Measurements from ENCODE around the gene IGSF21.

IGSF21 gene

GRCh38 chr1:18190598-18190997, 83.0 kb downstream of the IGSF21 start:
- Histone ChIP-seq H3K27ac (no peak overlapping the region), H3K9ac (ENCODE audit: insufficient read length) (no peak overlapping the region), H3K4me3 (no peak overlapping the region), H3K9me3 (ENCODE audit: low read depth, low read length) (no peaks in the 10 kb centered on the region), H3K36me3 (ENCODE audit: insufficient read depth, low read length) (no peaks in the 10 kb centered on the region)
- no peak for DNase-seq (ENCODE audit: low read depth, low spot score)
- TF ChIP-seq POLR2AphosphoS5 (IDR thresholded peaks at IDR 0.05; ENCODE audit: borderline replicate concordance, low read depth, low read length) (no peak), EZH2 (IDR thresholded peaks at IDR 0.05) (no peak), FOXP2 (optimal IDR thresholded peaks at IDR 0.05; ENCODE audit: control extremely low read depth, extremely low read length, insufficient read depth) (no peak)

- Histone ChIP-seq H3K36me3 (ENCODE audit: insufficient read depth, low read length) (no peaks in the 10 kb centered on the region), H3K27ac (no peak overlapping the region), H3K4me3 (no peak overlapping the region), H3K9ac (ENCODE audit: insufficient read length) (no peak overlapping the region), H3K9me3 (ENCODE audit: low read depth, low read length) (no peaks in the 10 kb centered on the region)
- no peak for DNase-seq (ENCODE audit: low read depth, low spot score)
- TF ChIP-seq POLR2AphosphoS5 (IDR thresholded peaks at IDR 0.05; ENCODE audit: borderline replicate concordance, low read depth, low read length) (no peak), EZH2 (IDR thresholded peaks at IDR 0.05) (no peak), FOXP2 (optimal IDR thresholded peaks at IDR 0.05; ENCODE audit: control extremely low read depth, extremely low read length, insufficient read depth) (no peak)
Measured at GRCh38 chr1:18191037-18191436, 83.4 kb downstream of the IGSF21 start.

GRCh38 chr1:18191481-18192155, 84.0 kb downstream of the IGSF21 start:
- H3K4me3 ChIP-seq, result no peak overlapping the region
- TF ChIP-seq EZH2 (IDR thresholded peaks at IDR 0.05) (no peak), POLR2AphosphoS5 (IDR thresholded peaks at IDR 0.05; ENCODE audit: borderline replicate concordance, low read depth, low read length) (no peak), FOXP2 (optimal IDR thresholded peaks at IDR 0.05; ENCODE audit: control extremely low read depth, extremely low read length, insufficient read depth) (no peak)
- DNase-seq (ENCODE audit: low read depth, low spot score), result no peak
- no peaks in the 10 kb centered on the region for H3K9me3 ChIP-seq (ENCODE audit: low read depth, low read length)
- H3K36me3 ChIP-seq (ENCODE audit: insufficient read depth, low read length), result no peaks in the 10 kb centered on the region
- H3K9ac ChIP-seq (ENCODE audit: insufficient read length), result no peak overlapping the region
- no peak overlapping the region for H3K27ac ChIP-seq

- Histone ChIP-seq H3K9ac (ENCODE audit: insufficient read length) (no peak overlapping the region), H3K4me3 (no peak overlapping the region), H3K9me3 (ENCODE audit: low read depth, low read length) (no peaks in the 10 kb centered on the region), H3K36me3 (ENCODE audit: insufficient read depth, low read length) (no peaks in the 10 kb centered on the region), H3K27ac (no peak overlapping the region)
- TF ChIP-seq EZH2 (IDR thresholded peaks at IDR 0.05), result no peak
- no peak for TF ChIP-seq FOXP2 (optimal IDR thresholded peaks at IDR 0.05; ENCODE audit: control extremely low read depth, extremely low read length, insufficient read depth)
- no peak for TF ChIP-seq POLR2AphosphoS5 (IDR thresholded peaks at IDR 0.05; ENCODE audit: borderline replicate concordance, low read depth, low read length)
- DNase-seq (ENCODE audit: low read depth, low spot score), result no peak
Measured at GRCh38 chr1:18192182-18192581, 84.6 kb downstream of the IGSF21 start.

GRCh38 chr1:18192974-18193373, 85.4 kb downstream of the IGSF21 start:
- no peak for DNase-seq (ENCODE audit: low read depth, low spot score)
- Histone ChIP-seq H3K27ac (no peak overlapping the region), H3K9ac (ENCODE audit: insufficient read length) (no peak overlapping the region), H3K36me3 (ENCODE audit: insufficient read depth, low read length) (no peaks in the 10 kb centered on the region), H3K4me3 (no peak overlapping the region), H3K9me3 (ENCODE audit: low read depth, low read length) (no peaks in the 10 kb centered on the region)
- no peak for TF ChIP-seq POLR2AphosphoS5 (IDR thresholded peaks at IDR 0.05; ENCODE audit: borderline replicate concordance, low read depth, low read length)
- TF ChIP-seq FOXP2 (optimal IDR thresholded peaks at IDR 0.05; ENCODE audit: control extremely low read depth, extremely low read length, insufficient read depth), result no peak
- no peak for TF ChIP-seq EZH2 (IDR thresholded peaks at IDR 0.05)

GRCh38 chr1:18197299-18197698, 89.7 kb downstream of the IGSF21 start:
- H3K9me3 ChIP-seq (ENCODE audit: low read depth, low read length), result no peaks in the 10 kb centered on the region

GRCh38 chr1:18198260-18198659, 90.7 kb downstream of the IGSF21 start:
- DNase-seq (ENCODE audit: low read depth, low spot score), result no peak
- no peak overlapping the region for H3K9ac ChIP-seq (ENCODE audit: insufficient read length)
- H3K9me3 ChIP-seq (ENCODE audit: low read depth, low read length), result no peaks in the 10 kb centered on the region
- H3K36me3 ChIP-seq (ENCODE audit: insufficient read depth, low read length), result no peaks in the 10 kb centered on the region
- H3K4me3 ChIP-seq, result no peak overlapping the region
- TF ChIP-seq FOXP2 (optimal IDR thresholded peaks at IDR 0.05; ENCODE audit: control extremely low read depth, extremely low read length, insufficient read depth) (no peak), EZH2 (IDR thresholded peaks at IDR 0.05) (no peak), POLR2AphosphoS5 (IDR thresholded peaks at IDR 0.05; ENCODE audit: borderline replicate concordance, low read depth, low read length) (no peak)
- H3K27ac ChIP-seq, result no peak overlapping the region

More at GRCh38 chr1:18197299-18197698, 89.7 kb downstream of the IGSF21 start:
- no peak for TF ChIP-seq EZH2 (IDR thresholded peaks at IDR 0.05)
- no peak for TF ChIP-seq FOXP2 (optimal IDR thresholded peaks at IDR 0.05; ENCODE audit: control extremely low read depth, extremely low read length, insufficient read depth)
- no peak for TF ChIP-seq POLR2AphosphoS5 (IDR thresholded peaks at IDR 0.05; ENCODE audit: borderline replicate concordance, low read depth, low read length)
- H3K36me3 ChIP-seq (ENCODE audit: insufficient read depth, low read length), result no peaks in the 10 kb centered on the region
- H3K4me3 ChIP-seq, result no peak overlapping the region
- no peak for DNase-seq (ENCODE audit: low read depth, low spot score)
- H3K27ac ChIP-seq, result no peak overlapping the region
- no peak overlapping the region for H3K9ac ChIP-seq (ENCODE audit: insufficient read length)

- no peak for DNase-seq (ENCODE audit: low read depth, low spot score)
- Histone ChIP-seq H3K4me3 (no peak overlapping the region), H3K9ac (ENCODE audit: insufficient read length) (no peak overlapping the region), H3K27ac (no peak overlapping the region), H3K9me3 (ENCODE audit: low read depth, low read length) (no peaks in the 10 kb centered on the region), H3K36me3 (ENCODE audit: insufficient read depth, low read length) (no peaks in the 10 kb centered on the region)
- TF ChIP-seq FOXP2 (optimal IDR thresholded peaks at IDR 0.05; ENCODE audit: control extremely low read depth, extremely low read length, insufficient read depth) (no peak), POLR2AphosphoS5 (IDR thresholded peaks at IDR 0.05; ENCODE audit: borderline replicate concordance, low read depth, low read length) (no peak), EZH2 (IDR thresholded peaks at IDR 0.05) (no peak)
Measured at GRCh38 chr1:18199462-18199861, 91.9 kb downstream of the IGSF21 start.

Data from SK-N-MC (cell line).